Immature natural killer cell (primary cell): ENCODE measurements around the gene CIDEC. TPM values are rescaled to one million over a fixed set of nuclear protein-coding genes. Genes with fewer than 3 reads are reported as not detected.
"Not testable (repeated sequence)": the region's sequence is repeated elsewhere in the genome, so short reads cannot be mapped to it uniquely, and the experiment has no call there.

Experiments used
- DNase-seq, 3 donors: peaks; one replicate each; pipeline ENCODE4 v3.0.0; 2022; ENCODE audit warnings: mixed read lengths in 1 of 3
- H3K27ac Mint-ChIP-seq, 6 donors: one replicate each; pipeline ENCODE4 v1.8.0; 2020; ENCODE audit warnings: mixed read lengths in 6 of 6, mild to moderate bottlenecking in 5 of 6, inconsistent platforms in 4 of 6, moderate library complexity in 3 of 6
- H3K27me3 Mint-ChIP-seq, 3 donors: one replicate each; pipeline ENCODE4 v1.8.0; 2020 to 2021; ENCODE audit warnings: low read depth in 3 of 3, mild to moderate bottlenecking in 3 of 3, mixed read lengths in 3 of 3, moderate library complexity in 3 of 3, inconsistent platforms in 1 of 3
- H3K36me3 Mint-ChIP-seq, 3 donors: one replicate each; pipeline ENCODE4 v1.8.0; 2020; ENCODE audit warnings: mixed read lengths in 3 of 3, inconsistent platforms in 2 of 3, mild to moderate bottlenecking in 2 of 3
- H3K4me1 Mint-ChIP-seq, 2 donors: one replicate each; pipeline ENCODE4 v1.8.0; 2020; ENCODE audit warnings: inconsistent platforms in 2 of 2, mild to moderate bottlenecking in 2 of 2, mixed read lengths in 2 of 2, moderate library complexity in 1 of 2
- H3K4me3 Mint-ChIP-seq, 5 donors: one replicate each; pipeline ENCODE4 v1.8.0; 2020; ENCODE audit warnings: mild to moderate bottlenecking in 5 of 5, mixed read lengths in 5 of 5, inconsistent platforms in 3 of 5, moderate library complexity in 3 of 5
- H3K9me3 Mint-ChIP-seq, 6 donors: one replicate each; pipeline ENCODE4 v1.8.0; 2020; ENCODE audit warnings: mild to moderate bottlenecking in 6 of 6, mixed read lengths in 6 of 6, inconsistent platforms in 4 of 6, moderate library complexity in 3 of 6
- polyA plus RNA-seq, 3 donors: library from polyadenylated mRNA; unstranded; fragments of 300-500 nt; fragmentation: Illumina TruSeq; gene quantifications; one replicate each; pipeline ENCODE4 v1.2.3, GENCODE V29; 2021

The CIDEC gene
- polyA plus RNA-seq, 3 donors from 2014 or later, result not detected

DNA sequence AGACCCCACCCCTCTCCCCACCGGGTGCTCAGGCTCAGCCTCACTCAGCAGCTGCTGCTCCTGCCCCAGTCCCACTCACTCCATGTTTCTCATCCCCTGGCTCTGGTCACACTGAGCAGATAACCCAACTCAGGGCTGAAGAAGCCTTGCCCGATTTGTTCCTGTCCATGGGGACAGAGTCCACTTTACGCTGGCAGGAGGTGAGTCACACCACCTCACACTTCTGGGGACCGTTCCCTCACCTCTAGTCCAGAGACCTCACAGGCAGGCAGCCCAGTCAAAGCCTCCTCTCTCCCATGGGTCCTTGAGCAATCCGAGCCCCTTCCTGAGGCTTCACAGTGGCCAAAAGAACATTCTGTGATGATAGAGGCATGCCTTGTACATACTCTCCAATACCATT is 1.4 kb downstream of the CIDEC start:
- Mint-ChIP-seq H3K9me3 (no peaks in the 10 kb centered on the region), H3K4me3 (no peak overlapping the region), H3K27me3 (peaks cover 0 to 4% (median 2%) of the 10 kb centered on the region in 3 donors), H3K4me1 (peaks cover 0 to 3% of the 10 kb centered on the region in 2 donors), H3K36me3 (no peaks in the 10 kb centered on the region), H3K27ac (no peak overlapping the region)
- no peak for DNase-seq

GRCh38 chr3:9876991-9877390 is 3.1 kb downstream of the CIDEC start:
- H3K36me3 Mint-ChIP-seq, result no peaks in the 10 kb centered on the region
- DNase-seq, result no peak
- no peaks in the 10 kb centered on the region for H3K9me3 Mint-ChIP-seq
- no peaks in the 10 kb centered on the region for H3K4me1 Mint-ChIP-seq
- H3K27ac Mint-ChIP-seq, result no peak overlapping the region
- no peak overlapping the region for H3K4me3 Mint-ChIP-seq
- peaks cover 0 to 7% (median 2%) of the 10 kb centered on the region in 3 donors for H3K27me3 Mint-ChIP-seq

- DNase-seq, H3K9me3 Mint-ChIP-seq, H3K36me3 Mint-ChIP-seq, H3K4me3 Mint-ChIP-seq, H3K27ac Mint-ChIP-seq, H3K27me3 Mint-ChIP-seq, H3K4me1 Mint-ChIP-seq: not testable (repeated sequence)
Measured at GRCh38 chr3:9876255-9876654, 3.8 kb downstream of the CIDEC start.

DNA sequence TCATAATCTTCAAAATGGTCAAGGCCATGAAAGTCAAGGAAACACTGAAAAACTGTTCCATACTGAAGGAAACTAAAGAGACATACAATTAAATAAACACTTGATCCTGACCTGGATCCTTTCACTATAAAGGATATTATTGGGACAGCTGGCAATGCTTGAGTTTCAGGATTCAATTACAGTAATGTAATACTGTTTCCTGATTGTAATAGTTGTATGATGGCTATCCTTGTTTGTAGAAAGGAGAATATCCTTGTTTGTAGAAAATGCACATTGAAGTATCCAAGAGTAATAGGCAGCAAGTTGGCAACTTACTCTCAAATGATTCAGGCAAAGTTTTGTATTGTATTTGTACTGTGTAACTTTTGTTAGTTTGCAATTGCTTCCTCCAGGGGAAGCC is 4.6 kb downstream of the CIDEC start:
- H3K4me1 Mint-ChIP-seq, result no peaks in the 10 kb centered on the region
- no peak overlapping the region for H3K4me3 Mint-ChIP-seq
- peaks cover 2 to 7% (median 2%) of the 10 kb centered on the region in 3 donors for H3K27me3 Mint-ChIP-seq
- H3K9me3 Mint-ChIP-seq, result no peaks in the 10 kb centered on the region
- no peak for DNase-seq
- no peaks in the 10 kb centered on the region for H3K36me3 Mint-ChIP-seq
- no peak overlapping the region for H3K27ac Mint-ChIP-seq

GRCh38 chr3:9872067-9872466 is 8.0 kb downstream of the CIDEC start:
- H3K9me3 Mint-ChIP-seq, H3K27ac Mint-ChIP-seq, H3K36me3 Mint-ChIP-seq, H3K27me3 Mint-ChIP-seq, DNase-seq, H3K4me3 Mint-ChIP-seq, H3K4me1 Mint-ChIP-seq: not testable (repeated sequence)

GRCh38 chr3:9870978-9871377 is 9.1 kb downstream of the CIDEC start:
- no peak for DNase-seq
- H3K27ac Mint-ChIP-seq, result no peak overlapping the region
- no peaks in the 10 kb centered on the region for H3K36me3 Mint-ChIP-seq
- peaks cover 2 to 6% (median 2%) of the 10 kb centered on the region in 3 donors for H3K27me3 Mint-ChIP-seq
- H3K4me1 Mint-ChIP-seq, result no peaks in the 10 kb centered on the region
- no peak overlapping the region for H3K4me3 Mint-ChIP-seq
- H3K9me3 Mint-ChIP-seq, result no peaks in the 10 kb centered on the region

GRCh38 chr3:9869955-9870354 is 10.1 kb downstream of the CIDEC start:
- Mint-ChIP-seq H3K27me3 (peaks cover 0 to 6% (median 2%) of the 10 kb centered on the region in 3 donors), H3K4me3 (no peak overlapping the region), H3K4me1 (no peaks in the 10 kb centered on the region), H3K27ac (no peak overlapping the region), H3K9me3 (no peaks in the 10 kb centered on the region), H3K36me3 (no peaks in the 10 kb centered on the region)
- DNase-seq, result no peak

DNA sequence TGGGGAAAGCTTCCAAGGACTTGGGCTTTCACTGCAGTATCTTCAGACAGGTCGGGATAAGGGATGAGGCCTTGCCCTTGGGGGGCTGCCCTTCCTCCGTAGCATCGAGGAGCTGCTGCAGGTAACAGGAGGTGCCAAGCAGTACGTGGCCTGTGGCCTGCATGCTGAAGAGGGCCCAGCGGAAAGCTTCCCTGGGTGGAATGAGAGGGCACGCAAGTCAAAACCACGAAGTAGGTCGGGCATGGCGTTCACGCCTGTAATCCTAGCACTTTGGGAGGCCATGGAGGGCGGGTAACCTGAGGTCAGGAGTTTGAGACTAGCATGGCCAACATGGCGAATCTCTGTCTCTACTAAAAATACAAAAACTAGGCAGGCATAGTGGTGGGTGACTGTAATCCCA is 12.9 kb downstream of the CIDEC start:
- DNase-seq, result no peak
- H3K4me3 Mint-ChIP-seq, result no peak overlapping the region
- H3K27me3 Mint-ChIP-seq, result peaks cover 0 to 3% (median 3%) of the 10 kb centered on the region in 3 donors
- peaks cover 3 to 7% of the 10 kb centered on the region in 2 donors for H3K4me1 Mint-ChIP-seq
- H3K36me3 Mint-ChIP-seq, result no peaks in the 10 kb centered on the region
- H3K9me3 Mint-ChIP-seq, result no peaks in the 10 kb centered on the region
- H3K27ac Mint-ChIP-seq, result no peak overlapping the region

GRCh38 chr3:9866639-9867038 is 13.4 kb downstream of the CIDEC start:
- H3K4me1 Mint-ChIP-seq, result peaks cover 8 to 11% of the 10 kb centered on the region in 2 donors
- no peaks in the 10 kb centered on the region for H3K9me3 Mint-ChIP-seq
- H3K4me3 Mint-ChIP-seq, result no peak overlapping the region
- H3K27me3 Mint-ChIP-seq, result peaks cover 0 to 6% (median 3%) of the 10 kb centered on the region in 3 donors
- no peak for DNase-seq
- no peak overlapping the region for H3K27ac Mint-ChIP-seq
- H3K36me3 Mint-ChIP-seq, result no peaks in the 10 kb centered on the region

DNA sequence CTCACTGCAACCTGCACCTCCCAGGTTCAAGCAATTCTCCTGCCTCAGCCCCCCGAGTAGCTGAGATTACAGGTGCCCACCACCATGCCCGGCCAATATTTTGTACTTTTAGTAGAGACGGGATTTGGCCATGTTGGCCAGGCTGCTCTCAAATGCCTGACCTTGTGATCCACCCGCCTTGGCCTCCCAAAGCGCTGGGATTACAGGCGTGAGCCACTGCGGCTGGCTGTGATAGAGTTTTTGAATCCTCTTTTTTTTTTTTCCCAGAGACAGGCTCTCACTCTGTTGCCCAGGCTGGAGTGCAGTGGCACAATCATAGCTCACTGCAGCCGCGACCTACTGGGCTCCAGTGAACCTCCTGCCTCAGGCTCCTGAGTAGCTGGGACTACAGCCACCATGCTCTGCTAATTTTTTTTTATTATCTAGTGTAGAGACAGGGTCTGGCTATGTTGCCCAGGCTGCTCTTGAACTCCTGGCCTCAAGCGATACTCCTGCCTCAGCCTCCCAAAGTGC is 14.9 kb downstream of the CIDEC start:
- H3K36me3 Mint-ChIP-seq, H3K9me3 Mint-ChIP-seq, H3K27me3 Mint-ChIP-seq, H3K4me3 Mint-ChIP-seq, H3K27ac Mint-ChIP-seq, DNase-seq: not testable (repeated sequence)
- peaks cover 22 to 26% of the 10 kb centered on the region in 2 donors for H3K4me1 Mint-ChIP-seq

DNA sequence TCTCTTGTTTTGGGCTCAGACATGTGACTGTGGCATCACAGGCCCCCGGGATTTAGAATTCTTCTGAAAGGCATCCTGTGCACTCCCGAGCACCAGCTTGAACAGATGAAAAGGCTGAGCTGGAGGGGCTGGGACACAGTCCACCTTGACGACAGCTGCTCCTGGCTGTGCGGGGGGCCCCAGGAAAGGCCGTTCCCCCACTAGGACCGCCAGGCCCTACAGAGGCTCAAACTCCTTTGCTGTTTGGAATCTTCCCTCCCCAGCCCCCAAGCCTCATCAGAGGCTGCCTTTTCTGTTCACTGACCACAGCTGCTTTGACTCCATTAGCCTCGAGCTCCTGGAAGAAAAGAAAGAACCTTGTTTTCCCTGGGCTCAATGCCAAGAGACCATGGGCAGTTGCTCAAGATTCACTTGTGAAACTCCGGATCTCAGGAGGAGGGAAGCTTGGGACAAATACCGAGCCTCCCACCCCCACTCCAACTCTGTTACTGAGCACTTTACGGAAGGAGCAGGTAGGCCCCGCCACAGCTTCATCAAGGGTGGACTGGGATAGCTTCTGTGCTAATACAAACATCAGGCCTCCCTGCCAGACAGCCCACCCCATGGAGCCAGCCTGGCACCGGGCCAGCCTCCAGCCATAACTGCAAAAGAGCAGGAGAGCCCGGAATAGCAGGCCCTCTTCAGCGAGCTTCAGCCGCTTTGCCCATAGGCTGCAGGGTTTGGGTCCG is 15.7 kb downstream of the CIDEC start:
- Mint-ChIP-seq H3K27me3 (peaks cover 0 to 4% (median 1%) of the 10 kb centered on the region in 3 donors), H3K9me3 (no peaks in the 10 kb centered on the region), H3K27ac (peak overlapping the region in 1 of 6 donors; percentile 16), H3K4me1 (peaks cover 26 to 30% of the 10 kb centered on the region in 2 donors), H3K4me3 (no peak overlapping the region), H3K36me3 (no peaks in the 10 kb centered on the region)
- no peak for DNase-seq

GRCh38 chr3:9863058-9863772 is 16.8 kb downstream of the CIDEC start:
- Mint-ChIP-seq H3K27me3 (peaks cover 0 to 4% (median 0%) of the 10 kb centered on the region in 3 donors), H3K4me1 (peaks cover 38 to 42% of the 10 kb centered on the region in 2 donors), H3K4me3 (no peak overlapping the region), H3K36me3 (no peaks in the 10 kb centered on the region), H3K27ac (peak overlapping the region in 3 of 6 donors; percentile 48 to 62 (median 50)), H3K9me3 (no peaks in the 10 kb centered on the region)
- DNase-seq, result no peak

GRCh38 chr3:9862391-9863057 is 17.5 kb downstream of the CIDEC start:
- Mint-ChIP-seq H3K27ac (peak overlapping the region; percentile 89 to 99 (median 96)), H3K4me1 (peaks cover 41 to 46% of the 10 kb centered on the region in 2 donors), H3K27me3 (peaks cover 0 to 4% (median 3%) of the 10 kb centered on the region in 3 donors), H3K36me3 (no peaks in the 10 kb centered on the region), H3K4me3 (peak overlapping the region; percentile 56 to 80 (median 74)), H3K9me3 (no peaks in the 10 kb centered on the region)
- DNase-seq, result peak; percentile 49 to 59 (median 51)

- H3K27ac Mint-ChIP-seq, result peak overlapping the region; percentile 89 to 99 (median 96)
- H3K4me3 Mint-ChIP-seq, result peak overlapping the region; percentile 56 to 80 (median 74)
Measured at GRCh38 chr3:9861626-9862130, 18.4 kb downstream of the CIDEC start.

More at GRCh38 chr3:9861626-9862130, 18.4 kb downstream of the CIDEC start:
- peaks cover 47 to 49% of the 10 kb centered on the region in 2 donors for H3K4me1 Mint-ChIP-seq
- H3K36me3 Mint-ChIP-seq, result no peaks in the 10 kb centered on the region
- DNase-seq, result peak; percentile 46 to 58 (median 53)
- no peaks in the 10 kb centered on the region for H3K9me3 Mint-ChIP-seq
- H3K27me3 Mint-ChIP-seq, result peaks cover 1 to 4% (median 3%) of the 10 kb centered on the region in 3 donors
